ENCODE measurements around the gene UTS2R.

DNA sequence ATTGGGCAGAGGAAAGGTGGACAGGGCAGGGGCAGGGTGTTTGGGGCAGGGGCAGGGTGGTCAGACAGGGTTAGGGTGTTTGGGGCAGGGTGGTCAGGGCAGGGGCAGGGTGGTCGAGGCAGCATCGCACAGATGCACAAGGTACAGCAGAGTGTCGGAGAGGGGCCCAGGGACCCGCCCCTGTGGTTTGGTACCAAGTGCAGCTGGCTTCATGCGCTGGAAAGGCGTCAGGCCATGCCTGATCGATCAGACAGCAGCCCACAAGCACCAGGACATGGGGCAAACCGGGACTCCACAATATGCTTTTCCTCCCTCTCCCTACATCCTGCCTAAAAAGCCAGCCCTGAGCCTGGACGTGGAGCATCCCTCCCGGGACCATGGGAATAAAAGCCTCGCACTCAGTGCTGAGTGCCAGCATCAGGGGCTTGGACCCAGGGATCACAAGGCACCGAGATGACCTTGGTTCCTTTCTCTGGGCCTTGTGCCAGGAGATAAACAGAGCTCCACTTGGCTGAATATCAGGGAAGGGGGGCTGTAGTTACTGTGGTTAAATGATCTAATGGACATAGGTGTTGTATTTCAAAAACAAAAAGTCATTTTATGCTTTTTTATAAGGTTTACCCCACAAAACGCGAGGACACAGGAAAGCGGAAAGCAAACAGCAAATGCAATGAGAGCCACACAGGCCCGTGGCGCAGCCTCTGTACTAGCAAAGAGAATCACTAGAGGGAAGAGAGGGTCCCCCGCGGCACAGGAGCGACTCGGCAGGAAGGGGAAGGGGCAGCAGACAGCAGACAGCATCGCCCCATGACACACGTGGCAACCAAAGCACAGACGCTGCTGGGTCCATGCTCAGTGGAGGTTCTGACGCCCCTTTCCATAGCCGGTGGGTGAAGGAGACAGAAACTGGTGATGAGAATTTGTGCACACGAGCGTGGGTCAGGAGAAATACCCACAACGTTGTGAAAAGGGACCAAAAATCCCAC, 41.3 kb downstream of the UTS2R start:
- TF ChIP-seq, protein P1, sequence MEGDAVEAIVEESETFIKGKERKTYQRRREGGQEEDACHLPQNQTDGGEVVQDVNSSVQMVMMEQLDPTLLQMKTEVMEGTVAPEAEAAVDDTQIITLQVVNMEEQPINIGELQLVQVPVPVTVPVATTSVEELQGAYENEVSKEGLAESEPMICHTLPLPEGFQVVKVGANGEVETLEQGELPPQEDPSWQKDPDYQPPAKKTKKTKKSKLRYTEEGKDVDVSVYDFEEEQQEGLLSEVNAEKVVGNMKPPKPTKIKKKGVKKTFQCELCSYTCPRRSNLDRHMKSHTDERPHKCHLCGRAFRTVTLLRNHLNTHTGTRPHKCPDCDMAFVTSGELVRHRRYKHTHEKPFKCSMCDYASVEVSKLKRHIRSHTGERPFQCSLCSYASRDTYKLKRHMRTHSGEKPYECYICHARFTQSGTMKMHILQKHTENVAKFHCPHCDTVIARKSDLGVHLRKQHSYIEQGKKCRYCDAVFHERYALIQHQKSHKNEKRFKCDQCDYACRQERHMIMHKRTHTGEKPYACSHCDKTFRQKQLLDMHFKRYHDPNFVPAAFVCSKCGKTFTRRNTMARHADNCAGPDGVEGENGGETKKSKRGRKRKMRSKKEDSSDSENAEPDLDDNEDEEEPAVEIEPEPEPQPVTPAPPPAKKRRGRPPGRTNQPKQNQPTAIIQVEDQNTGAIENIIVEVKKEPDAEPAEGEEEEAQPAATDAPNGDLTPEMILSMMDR (IDR thresholded peaks at IDR 0.05; ENCODE audit: poor library complexity, severe bottlenecking): no peak
- no peak for TF ChIP-seq POLR2AphosphoS5 (IDR thresholded peaks at IDR 0.05)
- no peak for TF ChIP-seq EZH2 (IDR thresholded peaks at IDR 0.05; ENCODE audit: borderline replicate concordance, insufficient read depth, low read length, poor library complexity, severe bottlenecking)
- no peak for TF ChIP-seq MXI1 (conservative IDR thresholded peaks at IDR 0.05; ENCODE audit: poor library complexity, severe bottlenecking)
- TF ChIP-seq EP300 (conservative IDR thresholded peaks at IDR 0.05; ENCODE audit: poor library complexity, severe bottlenecking): no peak
- no peak for TF ChIP-seq REST (IDR thresholded peaks at IDR 0.05; ENCODE audit: borderline replicate concordance)
- no peak for TF ChIP-seq RAD21 (conservative IDR thresholded peaks at IDR 0.05)
- TF ChIP-seq SMC3 (conservative IDR thresholded peaks at IDR 0.05; ENCODE audit: poor library complexity): no peak
